ENCODE measurements around the gene SPATA46.

- no peak for TF ChIP-seq CTCF (conservative IDR thresholded peaks at IDR 0.05; ENCODE audit: low read length)
- TF ChIP-seq EZH2phosphoT487 (IDR thresholded peaks at IDR 0.05; ENCODE audit: borderline replicate concordance, low read depth, low read length): no peak
Observed at GRCh38 chr1:162351246-162351842, 25.3 kb downstream of the SPATA46 start.
